ENCODE data around the gene ZNF467. TPM values are rescaled to one million over a fixed set of nuclear protein-coding genes. Genes with fewer than 3 reads are reported as not detected.
A peak's percentile ranks its signal among the peaks of the same experiment; 100 is the strongest.

Gene ZNF467
- total RNA-seq, 3 donors from 2014 or later, result 2.4 to 19.5 (median 5.1) TPM

DNA sequence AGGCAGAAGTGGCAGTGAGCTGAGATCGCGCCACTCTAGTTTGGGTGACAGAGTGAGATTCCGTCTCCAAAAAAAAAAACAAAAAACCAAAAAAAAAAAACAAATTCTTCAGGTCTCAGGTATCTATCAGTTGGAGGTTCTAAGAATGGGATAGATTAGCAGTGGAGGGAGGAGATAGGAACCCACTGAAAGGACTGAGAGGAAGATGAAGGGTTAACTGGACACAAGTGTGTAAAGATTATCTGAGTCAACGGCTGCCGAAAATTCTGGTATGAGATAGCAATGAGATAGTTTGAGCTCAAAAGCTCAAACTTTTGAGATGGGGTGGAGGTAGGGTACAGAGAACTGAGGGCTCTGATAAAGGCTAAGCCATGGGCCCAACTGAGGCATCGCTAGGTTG lies 12.8 kb downstream of the ZNF467 start:
- ATAC-seq (no peak), DNase-seq (no peak)
- intact Hi-C loops (cut with DNase I, micrococcal nuclease), result no loop called here
- Histone ChIP-seq H3K4me3 (no peak overlapping the region), H3K4me1 (ENCODE audit: low read depth) (no peaks in the 10 kb centered on the region), H3K36me3 (ENCODE audit: low read depth) (no peaks in the 10 kb centered on the region), H3K9me3 (no peaks in the 10 kb centered on the region)
- TF ChIP-seq, protein P1, sequence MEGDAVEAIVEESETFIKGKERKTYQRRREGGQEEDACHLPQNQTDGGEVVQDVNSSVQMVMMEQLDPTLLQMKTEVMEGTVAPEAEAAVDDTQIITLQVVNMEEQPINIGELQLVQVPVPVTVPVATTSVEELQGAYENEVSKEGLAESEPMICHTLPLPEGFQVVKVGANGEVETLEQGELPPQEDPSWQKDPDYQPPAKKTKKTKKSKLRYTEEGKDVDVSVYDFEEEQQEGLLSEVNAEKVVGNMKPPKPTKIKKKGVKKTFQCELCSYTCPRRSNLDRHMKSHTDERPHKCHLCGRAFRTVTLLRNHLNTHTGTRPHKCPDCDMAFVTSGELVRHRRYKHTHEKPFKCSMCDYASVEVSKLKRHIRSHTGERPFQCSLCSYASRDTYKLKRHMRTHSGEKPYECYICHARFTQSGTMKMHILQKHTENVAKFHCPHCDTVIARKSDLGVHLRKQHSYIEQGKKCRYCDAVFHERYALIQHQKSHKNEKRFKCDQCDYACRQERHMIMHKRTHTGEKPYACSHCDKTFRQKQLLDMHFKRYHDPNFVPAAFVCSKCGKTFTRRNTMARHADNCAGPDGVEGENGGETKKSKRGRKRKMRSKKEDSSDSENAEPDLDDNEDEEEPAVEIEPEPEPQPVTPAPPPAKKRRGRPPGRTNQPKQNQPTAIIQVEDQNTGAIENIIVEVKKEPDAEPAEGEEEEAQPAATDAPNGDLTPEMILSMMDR (IDR thresholded peaks at IDR 0.05), result no peak

DNA sequence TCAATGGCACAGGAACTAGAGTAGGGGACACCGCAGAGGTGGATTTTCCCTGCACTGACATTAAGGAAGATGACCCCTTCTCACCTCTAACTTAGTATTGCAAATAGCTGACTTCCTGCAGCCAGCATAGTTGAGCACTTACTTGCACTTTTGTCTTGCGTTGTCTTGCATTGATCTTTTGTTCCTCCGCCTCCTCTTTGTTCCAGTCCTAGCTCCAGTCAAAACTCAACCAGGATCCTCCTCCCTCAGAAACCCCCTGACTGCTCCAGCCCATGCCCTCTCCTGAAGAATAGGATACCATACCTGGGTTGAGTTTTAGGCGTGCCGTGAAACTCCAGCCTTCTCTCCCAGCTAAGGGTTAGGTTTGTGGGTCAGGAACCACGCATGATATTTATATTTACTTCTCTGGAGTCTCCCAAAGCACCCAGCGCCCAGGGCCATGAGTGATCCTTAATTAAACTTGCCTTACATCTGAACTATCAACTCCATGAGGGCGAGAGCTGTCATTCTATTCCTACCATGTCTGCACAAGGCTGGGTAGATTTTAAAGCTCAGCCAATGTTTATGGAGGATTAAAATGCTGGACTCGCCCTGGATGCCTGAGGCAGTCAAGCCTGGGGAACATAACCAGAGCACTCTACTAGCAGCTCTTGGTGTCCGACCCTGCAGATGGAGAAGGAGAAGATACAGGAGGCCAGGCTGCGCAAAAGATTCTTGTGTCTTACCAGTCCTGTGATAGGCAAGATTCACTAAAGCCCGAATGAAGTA lies 14.1 kb downstream of the ZNF467 start:
- no peaks in the 10 kb centered on the region for H3K4me1 ChIP-seq (ENCODE audit: low read depth)
- TF ChIP-seq, protein P1 (IDR thresholded peaks at IDR 0.05), result no peak
- ATAC-seq (no peak), DNase-seq (no peak)
- no peak overlapping the region for H3K4me3 ChIP-seq
- intact Hi-C loops (cut with DNase I, micrococcal nuclease), result no loop called here
- no peaks in the 10 kb centered on the region for H3K9me3 ChIP-seq
- H3K36me3 ChIP-seq (ENCODE audit: low read depth), result no peaks in the 10 kb centered on the region

- H3K4me3 ChIP-seq, result no peak overlapping the region
- intact Hi-C loops (cut with DNase I, micrococcal nuclease), result no loop called here
- TF ChIP-seq, protein P1 (IDR thresholded peaks at IDR 0.05), result no peak
- no peaks in the 10 kb centered on the region for H3K4me1 ChIP-seq (ENCODE audit: low read depth)
- no peaks in the 10 kb centered on the region for H3K9me3 ChIP-seq
- DNase-seq, result peak in 1 of 3 donors; percentile 25
- H3K36me3 ChIP-seq (ENCODE audit: low read depth), result no peaks in the 10 kb centered on the region
- ATAC-seq, result peak; percentile 19
Observed at GRCh38 chr7:149753375-149754233, 19.8 kb downstream of the ZNF467 start.

GRCh38 chr7:149752646-149753045 lies 20.7 kb downstream of the ZNF467 start:
- DNase-seq (no peak), ATAC-seq (no peak)
- Histone ChIP-seq H3K9me3 (no peaks in the 10 kb centered on the region), H3K4me3 (no peak overlapping the region), H3K4me1 (ENCODE audit: low read depth) (no peaks in the 10 kb centered on the region), H3K36me3 (ENCODE audit: low read depth) (no peaks in the 10 kb centered on the region)
- intact Hi-C loops (cut with DNase I, micrococcal nuclease), result no loop called here
- TF ChIP-seq, protein P1 (IDR thresholded peaks at IDR 0.05), result no peak

GRCh38 chr7:149751043-149751775 lies 22.2 kb downstream of the ZNF467 start:
- H3K4me3 ChIP-seq, result no peak overlapping the region
- ATAC-seq, result no peak
- DNase-seq, result no peak
- no peaks in the 10 kb centered on the region for H3K36me3 ChIP-seq (ENCODE audit: low read depth)
- no peaks in the 10 kb centered on the region for H3K4me1 ChIP-seq (ENCODE audit: low read depth)
- intact Hi-C loops (cut with DNase I, micrococcal nuclease), result no loop called here
- H3K9me3 ChIP-seq, result no peaks in the 10 kb centered on the region
- TF ChIP-seq, protein P1 (IDR thresholded peaks at IDR 0.05), result no peak

Measured in mucosa of descending colon (tissue), 3 donors.